GM19438 (cell line): ENCODE measurements around the gene TP53INP2.
"Not testable (repeated sequence)": the region's sequence is repeated elsewhere in the genome, so short reads cannot be mapped to it uniquely, and the experiment has no call there.

ENCODE experiments used
- ATAC-seq: cut with Tn5 transposase; IDR thresholded peaks from one replicate; pipeline ENCODE4 v1.9.1; 2021; ENCODE audit warnings: low read depth; ENCODE audit not compliant: unreplicated experiment

TP53INP2 gene

GRCh38 chr20:34704177-34705007 is at the start of gene TP53INP2:
TSS of gene TP53INP2 (plus strand) at chr20:34704344. CDS start at chr20:34708740, 4,396 bp downstream.
- ATAC-seq, result peak; percentile 53

DNA sequence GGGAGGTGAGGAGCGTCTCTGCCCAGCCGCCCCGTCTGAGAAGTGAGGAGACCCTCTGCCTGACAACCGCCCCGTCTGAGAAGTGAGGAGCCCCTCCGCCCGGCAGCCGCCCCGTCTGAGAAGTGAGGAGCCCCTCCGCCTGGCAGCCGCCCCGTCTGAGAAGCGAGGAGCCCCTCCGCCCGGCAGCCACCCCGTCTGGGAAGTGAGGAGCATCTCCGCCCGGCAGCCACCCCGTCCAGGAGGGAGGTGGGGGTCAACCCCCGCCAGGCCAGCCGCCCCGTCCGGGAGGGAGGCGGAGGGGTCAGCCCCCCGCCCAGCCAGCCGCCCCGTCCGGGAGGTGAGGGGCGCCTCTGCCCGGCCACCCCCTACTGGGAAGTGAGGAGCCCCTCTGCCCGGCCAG is 45.5 kb upstream of the TP53INP2 start:
- not testable (repeated sequence) for ATAC-seq

DNA sequence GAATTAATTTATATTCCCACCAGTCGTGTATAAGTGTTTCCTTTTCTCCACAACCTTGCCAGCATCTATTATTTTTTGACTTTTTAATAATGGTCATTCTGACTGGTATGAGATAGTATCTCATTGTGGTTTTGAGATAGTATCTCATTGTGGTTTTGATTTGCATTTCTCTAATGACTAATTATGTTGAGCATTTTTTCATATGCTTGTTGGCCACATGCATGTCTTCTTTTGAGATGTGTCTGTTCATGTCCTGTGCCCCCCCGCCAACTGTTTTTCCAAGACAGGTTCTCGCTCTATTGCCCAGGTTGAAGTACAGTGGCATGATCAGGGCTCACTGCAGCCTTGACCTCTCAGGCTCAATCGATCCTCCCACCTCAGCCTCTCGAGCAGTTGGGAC is 42.3 kb upstream of the TP53INP2 start:
- not testable (repeated sequence) for ATAC-seq

DNA sequence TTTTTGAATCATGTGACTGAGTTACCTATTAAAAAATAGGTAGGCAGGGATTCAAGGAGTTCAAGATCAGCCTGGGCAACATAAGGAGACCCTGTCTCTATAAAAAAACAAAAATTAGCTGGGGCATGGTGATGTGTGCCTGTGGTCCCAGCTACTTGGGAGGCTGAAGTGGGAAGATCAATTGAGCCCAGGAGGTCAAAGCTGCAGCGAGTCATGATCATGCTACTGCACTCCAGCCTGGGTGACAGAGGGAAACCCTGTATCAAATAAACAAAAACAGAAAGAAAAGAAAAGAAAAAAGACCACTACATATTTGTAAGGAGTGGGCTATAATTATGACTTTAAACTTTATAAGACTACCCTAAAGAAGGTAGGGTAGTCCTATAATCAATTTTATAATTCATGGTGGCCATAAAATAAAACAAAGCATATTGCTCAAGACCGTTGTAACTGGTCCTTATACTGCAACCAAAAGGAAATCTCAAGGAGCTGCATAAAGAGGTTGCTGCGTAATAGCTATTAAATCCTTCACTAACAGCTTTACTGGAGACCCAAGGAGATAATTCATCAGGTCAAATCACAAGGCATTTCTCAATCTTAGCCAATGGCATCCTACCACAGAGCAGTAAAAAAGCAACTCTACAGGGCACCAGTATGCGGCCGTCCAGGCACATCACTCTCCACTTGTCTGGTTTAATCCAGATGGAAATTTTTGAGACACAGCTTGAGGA is 40.8 kb upstream of the TP53INP2 start:
- no peak for ATAC-seq

DNA sequence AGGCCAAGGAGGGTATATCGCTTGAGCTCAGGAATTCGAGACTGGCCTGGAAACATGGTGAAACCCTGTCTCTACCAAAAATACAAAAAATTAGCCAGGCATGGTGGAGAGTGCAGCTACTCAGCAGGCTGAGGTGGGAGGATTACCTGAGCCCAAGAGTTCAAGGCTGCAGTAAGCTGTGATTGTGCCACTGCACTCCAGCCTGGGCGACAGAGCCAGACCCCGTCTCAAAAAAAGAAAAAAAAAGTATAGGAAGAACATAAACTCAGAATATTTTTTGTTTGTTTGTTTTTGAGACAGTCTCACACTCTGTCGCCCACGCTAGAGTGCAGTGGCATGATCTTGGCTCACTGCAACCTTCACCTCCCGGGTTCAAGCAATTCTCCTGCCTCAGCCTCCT is 39.4 kb upstream of the TP53INP2 start:
- ATAC-seq, result not testable (repeated sequence)

- ATAC-seq, result no peak
These were observed 35.0 kb upstream of the TP53INP2 start for GRCh38 chr20:34669094-34669493.

- no peak for ATAC-seq
These were observed 30.7 kb upstream of the TP53INP2 start for GRCh38 chr20:34673412-34673811.

- ATAC-seq, result no peak
These were observed 28.6 kb upstream of the TP53INP2 start for GRCh38 chr20:34675561-34675960.

GRCh38 chr20:34675993-34676641 is 28.0 kb upstream of the TP53INP2 start:
- ATAC-seq, result no peak

DNA sequence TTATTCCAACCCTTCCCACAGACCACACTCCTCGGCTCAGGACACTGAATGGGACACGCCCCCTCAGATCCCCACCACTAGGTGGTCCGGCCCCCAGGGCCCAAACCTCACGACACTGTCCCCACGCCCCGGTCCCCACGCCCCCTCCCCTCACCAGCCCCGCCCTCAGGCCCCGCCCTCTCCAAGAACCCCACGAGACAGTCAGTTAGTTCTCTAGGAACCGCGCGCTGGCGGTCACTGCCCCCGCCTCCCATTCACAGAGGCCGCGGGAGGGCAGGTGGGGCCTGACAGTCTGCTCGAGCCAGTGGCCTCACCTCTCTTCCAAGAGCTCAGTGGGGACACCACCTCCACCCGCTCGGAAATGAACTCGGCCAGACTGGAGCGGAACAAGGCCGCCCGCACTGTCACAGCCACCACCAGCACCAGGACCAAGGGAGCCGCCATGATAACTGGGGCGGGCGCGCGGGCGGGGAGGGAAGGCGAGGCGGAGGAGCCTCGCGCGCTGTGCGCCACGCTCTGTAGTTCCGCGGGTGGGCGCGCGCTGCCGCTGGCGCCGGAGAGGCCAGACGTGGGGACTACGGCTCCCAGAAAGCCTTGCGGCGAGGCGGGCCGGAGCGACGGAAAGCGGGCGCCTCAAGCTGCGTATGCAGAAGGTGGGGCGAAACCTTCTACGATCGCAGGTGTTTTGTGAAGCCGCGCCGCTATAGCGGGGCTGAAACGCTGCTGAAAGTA is 27.3 kb upstream of the TP53INP2 start, which contains the start of gene PIGU:
Gene PIGU (minus strand): TSS at position 451 of the 732 bp plus-strand sequence. CDS start 7 bp downstream, at position 444.
- ATAC-seq, result peak; percentile 91

GRCh38 chr20:34680586-34681175 is 23.5 kb upstream of the TP53INP2 start:
- no peak for ATAC-seq

DNA sequence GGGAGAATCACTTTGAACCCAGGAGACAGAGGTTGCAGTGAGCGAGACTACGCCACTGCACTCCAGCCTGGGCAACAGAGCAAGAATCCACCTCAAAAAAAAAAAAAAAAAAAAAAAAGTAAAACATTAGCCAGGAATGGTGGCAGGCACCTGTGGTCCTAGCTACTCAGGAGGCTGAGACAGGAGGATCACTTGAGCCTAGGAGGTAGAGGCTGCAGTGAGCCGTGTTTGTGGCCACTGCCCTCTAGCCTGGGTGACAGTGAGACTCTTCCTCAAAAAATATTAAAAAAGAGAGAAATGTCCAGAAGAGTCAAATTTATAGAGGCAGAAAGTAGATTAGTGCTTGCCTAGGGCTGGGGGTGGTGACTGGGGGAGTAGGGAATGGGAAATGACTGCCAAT is 20.5 kb upstream of the TP53INP2 start:
- no peak for ATAC-seq

DNA sequence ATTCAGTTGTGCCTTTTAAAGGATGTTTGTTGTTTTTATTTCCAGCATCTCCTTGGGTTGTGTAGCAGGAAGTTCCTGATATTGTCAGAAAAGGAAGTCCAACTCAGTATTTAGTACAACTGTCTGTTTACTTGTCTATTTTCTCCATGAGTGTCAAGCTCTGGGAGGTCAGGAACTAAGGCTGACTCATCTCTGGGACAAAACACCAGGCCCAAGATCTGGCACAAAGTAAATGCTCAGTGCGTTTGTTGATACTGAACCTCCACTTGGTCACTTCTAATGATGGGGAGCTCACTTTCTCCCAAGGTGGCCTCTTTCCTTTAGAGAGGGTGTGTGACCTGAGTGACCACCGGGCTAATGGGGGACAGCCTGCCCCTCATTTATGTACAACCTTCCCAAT is 14.7 kb upstream of the TP53INP2 start:
- ATAC-seq, result no peak

DNA sequence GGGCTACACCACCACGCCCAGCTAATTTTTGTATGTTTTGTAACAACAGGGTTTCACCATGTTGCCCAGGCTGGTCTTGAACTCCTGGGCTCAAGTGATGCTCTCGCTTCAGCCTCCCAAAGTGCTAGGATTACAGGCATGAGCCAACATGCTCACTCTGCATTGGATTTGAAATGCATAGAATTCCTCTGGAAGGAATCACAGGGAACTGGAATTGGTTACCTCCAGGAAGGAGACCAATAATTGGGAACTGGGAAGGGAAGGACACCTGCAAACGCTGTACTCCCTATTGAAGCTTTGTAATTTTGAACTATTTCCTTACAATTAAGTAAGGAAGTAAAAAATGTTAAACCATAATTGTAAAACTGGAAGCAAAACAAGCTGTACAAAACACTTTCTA is 12.3 kb upstream of the TP53INP2 start:
- no peak for ATAC-seq

DNA sequence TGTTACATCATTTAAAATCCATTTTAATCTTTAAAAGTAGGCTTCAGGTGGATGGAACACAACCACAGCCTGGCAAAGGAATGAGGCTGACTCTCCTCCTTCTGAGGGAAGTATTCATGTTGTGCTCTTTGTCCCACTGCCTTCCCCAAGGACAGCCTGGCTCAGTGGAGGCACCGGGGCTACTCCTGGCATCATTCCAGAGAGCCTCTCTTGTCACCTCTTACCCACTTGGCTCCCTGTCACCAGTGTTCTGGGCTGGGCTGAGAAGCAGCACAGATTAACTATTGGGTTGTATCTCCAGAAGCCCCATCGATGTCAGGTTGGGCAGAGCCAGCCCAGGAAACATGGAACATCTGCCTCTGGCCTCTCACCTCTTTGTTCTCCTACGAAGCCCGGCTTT is 10.7 kb upstream of the TP53INP2 start:
- ATAC-seq, result no peak

DNA sequence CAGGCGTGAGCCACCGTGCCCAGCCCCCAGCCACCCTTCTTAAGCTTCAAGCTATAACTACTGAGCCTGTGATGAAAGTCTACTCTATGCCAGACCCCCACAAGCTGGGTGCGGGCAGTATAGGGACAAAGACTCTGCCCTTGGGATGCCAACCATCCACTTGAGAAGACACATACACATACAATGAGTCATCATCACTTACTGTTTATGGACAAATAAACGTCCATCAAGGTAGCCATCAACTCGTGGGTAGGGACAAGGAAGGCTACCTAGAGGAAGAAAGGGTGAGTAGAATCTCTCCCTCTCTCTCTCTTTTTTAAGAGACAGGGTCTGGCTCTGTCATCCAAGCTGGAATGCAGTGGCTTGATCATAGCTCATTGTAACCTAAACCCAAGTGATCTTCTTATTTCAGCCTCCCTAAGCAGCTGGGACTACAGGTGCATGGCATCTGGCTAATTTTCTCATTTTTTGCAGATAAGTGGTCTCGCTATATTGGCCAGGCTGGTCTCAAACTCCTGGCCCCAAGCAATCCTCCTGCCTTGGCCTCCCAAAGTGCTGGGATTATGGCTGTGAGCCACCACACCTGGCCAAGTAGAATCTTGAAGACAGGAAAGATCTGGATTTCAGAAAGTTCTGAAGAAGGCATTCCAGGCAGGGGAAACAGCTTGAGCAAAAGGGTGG is 2.6 kb upstream of the TP53INP2 start:
- ATAC-seq, result no peak

GRCh38 chr20:34703061-34703423 is 1.1 kb upstream of the TP53INP2 start:
- ATAC-seq, result no peak

- no peak for ATAC-seq
These were observed 544 bp upstream of the TP53INP2 start for GRCh38 chr20:34703424-34704176.

DNA sequence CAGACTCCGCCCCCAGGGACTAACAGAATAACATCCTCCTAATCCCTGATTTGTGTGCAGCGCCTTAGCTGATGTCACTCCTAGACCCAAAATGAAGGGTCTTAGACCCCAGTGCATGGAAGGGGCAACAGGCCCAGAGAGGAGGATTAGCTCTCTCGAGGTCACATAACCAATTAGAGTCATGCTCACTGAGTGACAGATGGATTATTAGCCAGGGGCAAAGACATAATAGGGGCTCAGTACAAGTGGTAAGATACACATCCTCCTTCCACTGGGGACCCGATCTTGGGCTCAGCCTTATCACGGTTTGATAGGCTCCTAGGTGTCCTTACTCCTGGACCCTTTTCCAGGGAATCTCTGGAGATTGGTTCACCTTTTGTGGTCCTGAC is 858 bp downstream of the TP53INP2 start:
- ATAC-seq, result no peak
